GM12878 (cell line): ENCODE data around the gene MSRB2. TPM values are rescaled to one million over a fixed set of nuclear protein-coding genes. Genes with fewer than 3 reads are reported as not detected.

Source experiments
- ATAC-seq: fragments of 200-7000 bp; cut with Tn5 transposase; 3 replicates; pipeline ENCODE4 v1.9.1; 2020; ENCODE audit warnings: mild to moderate bottlenecking, moderate library complexity
- BruUV-seq: library from RNA; stranded (reverse); fragments of 400-500 nt; replicated peaks from 2 replicates; lab custom pipeline; 2021; lab: Mats Ljungman, UMichigan
- CTCF ChIA-PET: fragments of 300-600 bp; sonication (Branson Sonifier 250); formaldehyde crosslinking; extraction: SDS; loops from one replicate; lab custom pipeline; 2021; ENCODE audit warnings: inconsistent platforms; lab: Yijun Ruan, JAX
- POLR2A ChIA-PET: fragments of 350-600 bp; formaldehyde crosslinking; extraction: SDS; loops from one replicate; lab custom pipeline; 2021; ENCODE audit warnings: inconsistent platforms; lab: Charles Lee
- RAD21 ChIA-PET: fragments of 300-600 bp; sonication (Branson Sonifier 250); formaldehyde crosslinking; loops from one replicate; lab custom pipeline; 2023; ENCODE audit warnings: antibody characterized with exemption; ENCODE audit not compliant: unreplicated experiment; lab: Charles Lee
- SMC1A ChIA-PET: fragments of 300-600 bp; sonication (Branson Sonifier 250); formaldehyde crosslinking; loops from one replicate; lab custom pipeline; 2023; ENCODE audit not compliant: unreplicated experiment, uncharacterized antibody; lab: Charles Lee
- DNase-seq: peaks from one replicate; pipeline ENCODE4 v3.0.0-alpha.2; 2011; ENCODE audit warnings: low read depth, low spot score
- FAIRE-seq: peaks from 3 replicates; lab custom pipeline; 2011; peaks lifted over from hg19 to GRCh38; lab: Jason Lieb, UNC
- H2AFZ ChIP-seq: 2 replicates; pipeline ENCODE4 v1.6.0; 2011; ENCODE audit warnings: low read depth, low read length, control low read depth; ENCODE audit not compliant: control insufficient read depth
- H3K27ac ChIP-seq: 2 replicates; pipeline ENCODE4 v1.5.1; 2011; ENCODE audit warnings: control low read depth; ENCODE audit not compliant: control insufficient read depth, insufficient read depth
- H3K27me3 ChIP-seq, 2 experiments: replicated peaks in 1 of 2; 2 replicates each; pipeline versions ENCODE4 v1.6.0 to v1.6.1; 2011; ENCODE audit warnings: low read length in 1 of 2; ENCODE audit not compliant: control insufficient read depth in 2 of 2, insufficient read depth in 2 of 2
- H3K36me3 ChIP-seq, 2 experiments: 2 replicates each; pipeline ENCODE4 v1.5.1; 2011; ENCODE audit warnings: low read length in 1 of 2; ENCODE audit not compliant: control insufficient read depth in 2 of 2, insufficient read depth in 2 of 2
- H3K4me1 ChIP-seq: 2 replicates; pipeline ENCODE4 v1.6.1; 2011; ENCODE audit warnings: mild to moderate bottlenecking, low read length, moderate library complexity, mixed read lengths; ENCODE audit not compliant: control insufficient read depth, insufficient read depth
- H3K4me2 ChIP-seq: 2 replicates; pipeline ENCODE4 v1.6.0; 2011; ENCODE audit warnings: control low read depth; ENCODE audit not compliant: control insufficient read depth, insufficient read depth
- H3K4me3 ChIP-seq: fragments of 200-600 bp; sonication (generic); 2 replicates; pipeline ENCODE4 v1.5.1; 2016
- H3K79me2 ChIP-seq: 2 replicates; pipeline ENCODE4 v1.6.0; 2011; ENCODE audit warnings: low read length; ENCODE audit not compliant: control insufficient read depth, insufficient read depth
- H3K9ac ChIP-seq: 2 replicates; pipeline ENCODE4 v1.8.0; 2011; ENCODE audit warnings: low read length, control low read depth, mixed read lengths; ENCODE audit not compliant: control insufficient read depth, insufficient read depth
- H3K9me3 ChIP-seq: replicated peaks from 3 replicates; pipeline ENCODE4 v1.5.1; 2011; ENCODE audit warnings: mild to moderate bottlenecking, low read length; ENCODE audit not compliant: control insufficient read depth, insufficient read depth
- H4K20me1 ChIP-seq: 2 replicates; pipeline ENCODE4 v1.6.0; 2011; ENCODE audit not compliant: control insufficient read depth, insufficient read depth
- CTCF ChIP-seq, 3 experiments: IDR thresholded peaks in 2 of 3; conservative IDR thresholded peaks in 1 of 3; 2 replicates each; pipeline ENCODE4 v1.5.1; 2011; ENCODE audit warnings: low read depth in 3 of 3, low read length in 3 of 3, mild to moderate bottlenecking in 3 of 3, control low read depth in 2 of 3, moderate library complexity in 2 of 3, inconsistent platforms in 1 of 3, mixed read lengths in 1 of 3; ENCODE audit not compliant: control insufficient read depth in 2 of 3, insufficient read depth in 1 of 3; ENCODE audit errors: extremely low read depth in 1 of 3
- ETV6 ChIP-seq, 2 experiments: fragments of 450-650 bp in 1 of 2; IDR thresholded peaks in 1 of 2; conservative IDR thresholded peaks in 1 of 2; 2 replicates each; pipeline ENCODE4 v1.6.1; 2014; ENCODE audit warnings: antibody characterized with exemption in 1 of 2, borderline replicate concordance in 1 of 2, low read depth in 1 of 2, mild to moderate bottlenecking in 1 of 2, moderate library complexity in 1 of 2
- NR2C2 ChIP-seq: IDR thresholded peaks from 2 replicates; pipeline ENCODE4 v1.6.1; 2011; ENCODE audit warnings: borderline replicate concordance, low read depth; ENCODE audit not compliant: control insufficient read depth, insufficient read length
- RAD21 ChIP-seq: IDR thresholded peaks from 2 replicates; pipeline ENCODE4 v1.6.1; 2011; ENCODE audit warnings: mild to moderate bottlenecking, low read depth, low read length, moderate library complexity; ENCODE audit not compliant: insufficient read depth
- RAD51 ChIP-seq: fragments of 450-650 bp; IDR thresholded peaks from 2 replicates; pipeline ENCODE4 v1.6.1; 2016; ENCODE audit warnings: moderate library complexity, mild to moderate bottlenecking, inconsistent platforms
- TCF12 ChIP-seq: IDR thresholded peaks from 2 replicates; pipeline ENCODE4 v1.6.1; 2011; ENCODE audit warnings: low read depth, mild to moderate bottlenecking, low read length
- TCF3 ChIP-seq: IDR thresholded peaks from 2 replicates; pipeline ENCODE4 v1.6.1; 2012; ENCODE audit warnings: low read depth, mild to moderate bottlenecking, low read length, borderline replicate concordance; ENCODE audit not compliant: insufficient read depth
- ZBTB40 ChIP-seq: fragments of 450-650 bp; IDR thresholded peaks from 2 replicates; pipeline ENCODE4 v1.6.1; 2016; ENCODE audit warnings: mild to moderate bottlenecking, moderate library complexity, borderline replicate concordance
- ZNF217 ChIP-seq: fragments of 450-650 bp; IDR thresholded peaks from 2 replicates; pipeline ENCODE4 v1.6.1; 2017; ENCODE audit warnings: antibody characterized with exemption, mild to moderate bottlenecking
- WGBS: methylation state at CpG from one replicate; pipeline ENCODE4 v1.1.6; 2016; ENCODE audit warnings: low lambda C conversion rate; ENCODE audit not compliant: insufficient replicate concordance, insufficient coverage; ENCODE audit errors: missing lambda C conversion rate; 5-methylcytosine and 5-hydroxymethylcytosine counted together
- in situ Hi-C: fragments of 300-500 bp; cut with MboI; formaldehyde crosslinking; loops from 9 replicates; pipeline ENCODE4 v1.14.3; 2018; ENCODE audit warnings: mixed read lengths
- intact Hi-C: fragments of 100-400 bp; cut with micrococcal nuclease; formaldehyde crosslinking; loops from one replicate; pipeline ENCODE4 v1.14.2; 2022; ENCODE audit not compliant: unreplicated experiment
- polyA plus RNA-seq, 11 experiments: library from polyadenylated mRNA; depleted of rRNA in 4 of 11; unstranded in 6 of 11; stranded (reverse) in 5 of 11; fragments of >200 nt; fragmentation: Nextera tagmentation in 4 of 11; fragmentation: Illumina TruSeq in 1 of 11; extraction: Ambion mirVana in 4 of 11; extraction: Trizol in 1 of 11; gene quantifications; 1 replicate in 1 of 11; 2 replicates in 10 of 11; pipeline versions ENCODE4 v1.2.1 to v1.2.3, GENCODE V29; 2011 to 2016; ENCODE audit warnings: inconsistent platforms in 2 of 11, missing spikeins in 2 of 11, low read depth in 1 of 11
- total RNA-seq, 4 experiments: library from RNA; depleted of rRNA in 3 of 4; stranded (reverse); fragments of >200 nt in 3 of 4; fragmentation: Illumina TruSeq in 1 of 4; extraction: Trizol in 1 of 4; gene quantifications; 2 replicates each; pipeline versions ENCODE4 v1.2.1 to v1.2.3, GENCODE V29; 2013 to 2021
- TF ChIP-seq, protein P1 (sequence below): IDR thresholded peaks from 2 replicates; pipeline ENCODE4 v1.6.1; 2011; ENCODE audit warnings: mild to moderate bottlenecking, low read depth, low read length, moderate library complexity; ENCODE audit not compliant: insufficient replicate concordance

Gene MSRB2
- total and polyA plus RNA-seq, 10 of the 15 experiments (the other 5 are each of a cell fraction or from before 2014, with no cell fraction given) = 1.5 to 18.6 (median 6.2) TPM

DNA sequence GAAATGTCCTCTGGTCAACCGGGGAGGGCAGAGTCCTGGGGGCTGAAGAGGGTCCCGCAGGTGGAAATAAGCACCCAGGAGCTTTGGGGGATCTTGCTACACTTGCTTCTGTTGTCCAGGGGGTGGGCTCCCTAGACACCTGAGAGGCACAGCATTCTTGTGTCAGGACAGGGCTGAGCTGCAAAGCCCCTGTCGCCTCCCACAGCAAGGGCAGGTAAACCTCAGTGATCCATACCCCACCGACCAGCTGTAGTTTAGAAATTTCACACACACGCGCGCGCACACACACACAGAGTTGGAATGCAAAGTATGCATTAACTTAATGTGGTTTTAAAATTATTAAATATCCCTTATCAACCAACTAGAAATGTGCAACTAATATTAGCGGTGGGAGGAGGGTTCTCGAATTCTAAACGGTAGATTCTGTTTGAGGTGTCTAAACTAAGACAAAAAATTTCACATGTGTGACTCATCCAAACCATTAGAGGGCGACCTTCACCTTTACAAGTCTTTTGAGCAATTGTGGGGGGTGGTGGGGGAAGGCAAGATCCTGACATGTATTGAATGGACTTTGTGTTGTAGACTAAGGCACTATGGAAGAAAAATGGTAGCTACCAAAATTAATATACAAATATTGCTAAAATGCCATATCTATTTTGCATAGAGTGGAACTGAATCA is 62.5 kb downstream of the MSRB2 start:
- no peaks in the 10 kb centered on the region for H3K36me3 ChIP-seq
- no peaks in the 10 kb centered on the region for H4K20me1 ChIP-seq
- ATAC-seq (peak; percentile 81), DNase-seq (no peak), FAIRE-seq (no peak)
- peak overlapping the region; percentile 51 for H3K4me2 ChIP-seq
- H3K4me3 ChIP-seq = no peak overlapping the region
- TF ChIP-seq ZBTB40 (no peak), TCF3 (no peak), RAD51 (no peak), ETV6 (conservative IDR thresholded peaks at IDR 0.05 in 1 of 2, IDR thresholded peaks at IDR 0.05 in 1 of 2; ENCODE audit: borderline replicate concordance in 1 of 2, low read depth in 1 of 2) (no peak), ZNF217 (no peak), RAD21 (peak; percentile 41), NR2C2 (no peak), TCF12 (no peak), CTCF (IDR thresholded peaks at IDR 0.05 in 2 of 3, conservative IDR thresholded peaks at IDR 0.05 in 1 of 3; ENCODE audit: control insufficient read depth in 2 of 3, extremely low read depth in 1 of 3, insufficient read depth in 1 of 3, low read depth in 3 of 3, low read length in 3 of 3) (peak in 2 of 3 experiments; percentile 48 to 49; a peak in 3 of 6 replicates)
- TF ChIP-seq, protein P1, sequence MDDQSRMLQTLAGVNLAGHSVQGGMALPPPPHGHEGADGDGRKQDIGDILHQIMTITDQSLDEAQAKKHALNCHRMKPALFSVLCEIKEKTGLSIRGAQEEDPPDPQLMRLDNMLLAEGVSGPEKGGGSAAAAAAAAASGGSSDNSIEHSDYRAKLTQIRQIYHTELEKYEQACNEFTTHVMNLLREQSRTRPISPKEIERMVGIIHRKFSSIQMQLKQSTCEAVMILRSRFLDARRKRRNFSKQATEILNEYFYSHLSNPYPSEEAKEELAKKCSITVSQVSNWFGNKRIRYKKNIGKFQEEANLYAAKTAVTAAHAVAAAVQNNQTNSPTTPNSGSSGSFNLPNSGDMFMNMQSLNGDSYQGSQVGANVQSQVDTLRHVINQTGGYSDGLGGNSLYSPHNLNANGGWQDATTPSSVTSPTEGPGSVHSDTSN = no peak
- RAD21 ChIA-PET = interaction anchor here (0.6 to 2.5 kb wide), 5 partner anchors 108 to 1344 kb away, joined by 3 to 24 read pairs (median 4); no protein-coding TSS in a partner anchor
- intact Hi-C loops = loop anchor here (1.0 to 5.0 kb wide), 7 partner anchors 135 to 1399 kb away; no protein-coding TSS in a partner anchor
- H3K9ac ChIP-seq = no peak overlapping the region
- peaks cover 0 to 4% of the 10 kb centered on the region in 2 experiments; a peak in 1 of 4 replicates for H3K27me3 ChIP-seq
- peaks cover 6% of the 10 kb centered on the region; the same call in 1 of the 2 replicates for H3K4me1 ChIP-seq
- POLR2A ChIA-PET = interaction anchor here (0.6 kb wide), 1 partner anchor 454 kb away, joined by 4 read pairs; no protein-coding TSS in a partner anchor
- SMC1A ChIA-PET = interaction anchor here (0.6 to 2.3 kb wide), 9 partner anchors 11 to 1400 kb away, joined by 3 to 19 read pairs (median 3); no protein-coding TSS in a partner anchor
- no peaks in the 10 kb centered on the region for H3K9me3 ChIP-seq
- 11% methylated on average over 12 of the region's 12 CpGs for WGBS
- no peak overlapping the region for H3K27ac ChIP-seq
- H3K79me2 ChIP-seq = no peaks in the 10 kb centered on the region
- BruUV-seq = no TSS peak
- in situ Hi-C loops = loop anchor here (5.0 kb wide), 1 partner anchor 134 kb away; no protein-coding TSS in a partner anchor
- CTCF ChIA-PET = interaction anchor here (0.5 to 6.7 kb wide), 27 partner anchors 9 to 1460 kb away, joined by 3 to 106 read pairs (median 3); no protein-coding TSS in a partner anchor
- H2AFZ ChIP-seq = peak overlapping the region; percentile 57; the same call in 1 of the 2 replicates
